ENCODE measurements around the gene TECTA.

The TECTA gene

DNA sequence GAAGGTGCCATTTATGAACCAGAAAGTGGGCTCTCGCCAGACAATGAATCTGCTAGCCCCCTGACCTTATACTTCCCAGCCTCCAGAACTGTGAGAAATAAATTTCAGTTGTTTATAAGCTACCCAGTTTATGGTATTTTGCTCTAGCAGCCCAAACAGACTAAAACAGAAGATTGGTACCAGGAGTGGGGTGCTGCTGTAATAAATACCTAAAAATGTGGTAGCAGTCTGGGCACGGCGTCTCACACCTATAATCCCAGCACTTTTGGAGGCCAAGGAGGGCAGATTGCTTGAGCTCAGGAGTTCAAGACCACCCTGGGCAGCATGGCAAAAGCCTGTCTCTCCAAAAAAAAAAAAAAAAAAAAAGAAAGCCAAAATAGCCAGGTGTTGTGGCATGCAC is 21.3 kb downstream of the TECTA start:
- Histone ChIP-seq H2AFZ (ENCODE audit: low read depth, low read length) (no peak overlapping the region), H3K79me1 (replicated peaks; ENCODE audit: low read length, poor library complexity, severe bottlenecking) (no peaks in the 10 kb centered on the region), H2BK12ac (ENCODE audit: low read length in 2 of 2) (no peak overlapping the region), H3K18ac (ENCODE audit: low read depth in 1 of 2, low read length in 2 of 2) (no peak overlapping the region), H3K36me3 (ENCODE audit: control insufficient read depth in 1 of 2, insufficient read depth in 2 of 2, low read depth in 1 of 2, low read length in 2 of 2) (no peaks in the 10 kb centered on the region), H3K4me3 (ENCODE audit: insufficient read depth in 1 of 2, low read depth in 1 of 2, low read length in 2 of 2) (no peak overlapping the region), H2AK5ac (ENCODE audit: low read length, severe bottlenecking) (no peak overlapping the region), H2BK120ac (ENCODE audit: low read depth, low read length) (no peak overlapping the region), H2BK5ac (ENCODE audit: low read depth, low read length, poor library complexity, severe bottlenecking) (no peak overlapping the region), H3K4me1 (ENCODE audit: control insufficient read depth, insufficient read depth, low read depth, low read length) (no peaks in the 10 kb centered on the region), H2BK15ac (ENCODE audit: low read depth, poor library complexity, severe bottlenecking) (no peak overlapping the region), H3K27me3 (ENCODE audit: control insufficient read depth in 1 of 2, insufficient read depth in 1 of 2, low read length in 2 of 2) (peaks cover 4 to 7% of the 10 kb centered on the region in 2 experiments), H3K9me3 (ENCODE audit: control insufficient read depth, low read length) (peaks cover 31% of the 10 kb centered on the region), H3K27ac (ENCODE audit: low read length, poor library complexity, severe bottlenecking) (no peak overlapping the region), H3K23ac (ENCODE audit: low read length in 2 of 2) (no peak overlapping the region), H4K8ac (ENCODE audit: low read length) (no peak overlapping the region), H3K4ac (ENCODE audit: low read depth in 1 of 2, low read length in 2 of 2) (no peak overlapping the region), H4K91ac (ENCODE audit: low read length) (no peak overlapping the region), H3K14ac (ENCODE audit: low read length in 2 of 2) (no peak overlapping the region), H3K4me2 (ENCODE audit: low read length, poor library complexity, severe bottlenecking) (no peak overlapping the region), H3K9ac (ENCODE audit: low read length) (no peak overlapping the region)
- no peak for DNase-seq
- 100% methylated on average over 2 of the region's 3 CpGs for WGBS

DNA sequence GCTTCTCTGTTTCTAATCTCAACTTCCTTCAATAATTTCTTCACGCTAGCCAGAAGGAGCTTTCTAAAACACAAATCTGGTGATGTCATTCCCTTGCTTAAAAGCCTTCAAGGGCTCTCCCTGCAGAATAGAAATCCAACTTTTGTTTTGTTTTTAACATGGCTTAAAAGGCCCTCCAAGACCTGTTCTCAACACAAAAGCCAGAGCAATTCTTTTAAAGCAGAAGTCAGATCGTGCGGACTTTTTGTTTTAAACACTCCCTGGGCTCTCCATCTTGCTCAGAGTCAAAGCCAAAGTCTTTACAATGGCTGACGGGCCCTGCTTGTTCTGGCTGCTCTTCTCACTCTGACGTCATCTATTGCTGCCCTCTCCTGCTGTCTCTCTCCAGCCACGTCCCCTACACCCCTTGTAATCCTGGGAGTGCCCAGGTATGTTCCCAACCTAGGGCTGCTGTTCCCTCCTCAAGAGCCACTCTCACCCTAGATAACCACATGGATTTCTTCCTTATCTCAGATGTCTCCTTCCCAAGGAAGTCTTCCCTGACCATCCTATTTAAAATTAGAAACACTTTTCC is 22.5 kb downstream of the TECTA start:
- no peak overlapping the region for H2BK5ac ChIP-seq (ENCODE audit: low read depth, low read length, poor library complexity, severe bottlenecking)
- no peak for DNase-seq
- H2BK15ac ChIP-seq (ENCODE audit: low read depth, poor library complexity, severe bottlenecking), result no peak overlapping the region
- H4K8ac ChIP-seq (ENCODE audit: low read length), result no peak overlapping the region
- no peak overlapping the region for H3K4me2 ChIP-seq (ENCODE audit: low read length, poor library complexity, severe bottlenecking)
- H2BK12ac ChIP-seq (ENCODE audit: low read length in 2 of 2), result no peak overlapping the region
- H3K4ac ChIP-seq (ENCODE audit: low read depth in 1 of 2, low read length in 2 of 2), result no peak overlapping the region
- H3K4me1 ChIP-seq (ENCODE audit: control insufficient read depth, insufficient read depth, low read depth, low read length), result no peaks in the 10 kb centered on the region
- no peak overlapping the region for H3K4me3 ChIP-seq (ENCODE audit: insufficient read depth in 1 of 2, low read depth in 1 of 2, low read length in 2 of 2)
- no peak overlapping the region for H2AK5ac ChIP-seq (ENCODE audit: low read length, severe bottlenecking)
- no peaks in the 10 kb centered on the region for H3K36me3 ChIP-seq (ENCODE audit: control insufficient read depth in 1 of 2, insufficient read depth in 2 of 2, low read depth in 1 of 2, low read length in 2 of 2)
- H3K9ac ChIP-seq (ENCODE audit: low read length), result no peak overlapping the region
- H3K27ac ChIP-seq (ENCODE audit: low read length, poor library complexity, severe bottlenecking), result no peak overlapping the region
- H4K91ac ChIP-seq (ENCODE audit: low read length), result no peak overlapping the region
- no peak overlapping the region for H3K14ac ChIP-seq (ENCODE audit: low read length in 2 of 2)
- 71% methylated on average over 6 of the region's 6 CpGs for WGBS
- H3K9me3 ChIP-seq (ENCODE audit: control insufficient read depth, low read length), result peaks cover 31% of the 10 kb centered on the region
- H3K79me1 ChIP-seq (replicated peaks; ENCODE audit: low read length, poor library complexity, severe bottlenecking), result no peaks in the 10 kb centered on the region
- H2AFZ ChIP-seq (ENCODE audit: low read depth, low read length), result no peak overlapping the region
- H3K18ac ChIP-seq (ENCODE audit: low read depth in 1 of 2, low read length in 2 of 2), result no peak overlapping the region
- no peak overlapping the region for H2BK120ac ChIP-seq (ENCODE audit: low read depth, low read length)
- no peak overlapping the region for H3K23ac ChIP-seq (ENCODE audit: low read length in 2 of 2)
- H3K27me3 ChIP-seq (ENCODE audit: control insufficient read depth in 1 of 2, insufficient read depth in 1 of 2, low read length in 2 of 2), result peaks cover 3 to 4% of the 10 kb centered on the region in 2 experiments

DNA sequence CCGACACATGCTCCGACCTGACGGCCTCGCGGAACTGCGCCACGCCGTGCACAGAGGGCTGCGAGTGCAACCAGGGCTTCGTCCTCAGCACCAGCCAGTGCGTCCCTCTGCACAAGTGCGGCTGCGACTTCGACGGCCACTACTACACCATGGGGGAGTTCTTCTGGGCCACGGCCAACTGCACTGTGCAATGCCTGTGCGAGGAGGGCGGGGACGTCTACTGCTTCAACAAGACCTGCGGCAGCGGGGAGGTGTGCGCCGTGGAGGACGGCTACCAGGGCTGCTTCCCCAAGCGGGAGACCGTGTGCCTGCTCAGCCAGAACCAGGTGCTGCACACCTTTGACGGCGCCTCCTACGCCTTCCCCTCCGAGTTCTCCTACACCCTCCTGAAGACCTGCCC is 26.8 kb downstream of the TECTA start:
- no peak overlapping the region for H3K23ac ChIP-seq (ENCODE audit: low read length in 2 of 2)
- H2AFZ ChIP-seq (ENCODE audit: low read depth, low read length), result no peak overlapping the region
- H2BK120ac ChIP-seq (ENCODE audit: low read depth, low read length), result no peak overlapping the region
- no peak overlapping the region for H3K9ac ChIP-seq (ENCODE audit: low read length)
- no peak overlapping the region for H4K91ac ChIP-seq (ENCODE audit: low read length)
- H3K79me1 ChIP-seq (replicated peaks; ENCODE audit: low read length, poor library complexity, severe bottlenecking), result no peaks in the 10 kb centered on the region
- H3K36me3 ChIP-seq (ENCODE audit: control insufficient read depth in 1 of 2, insufficient read depth in 2 of 2, low read depth in 1 of 2, low read length in 2 of 2), result no peaks in the 10 kb centered on the region
- H3K9me3 ChIP-seq (ENCODE audit: control insufficient read depth, low read length), result peaks cover 14% of the 10 kb centered on the region
- WGBS, result 97% methylated on average over 30 of the region's 30 CpGs
- no peak overlapping the region for H2AK5ac ChIP-seq (ENCODE audit: low read length, severe bottlenecking)
- H2BK15ac ChIP-seq (ENCODE audit: low read depth, poor library complexity, severe bottlenecking), result no peak overlapping the region
- no peak overlapping the region for H3K27ac ChIP-seq (ENCODE audit: low read length, poor library complexity, severe bottlenecking)
- H3K4me3 ChIP-seq (ENCODE audit: insufficient read depth in 1 of 2, low read depth in 1 of 2, low read length in 2 of 2), result no peak overlapping the region
- H3K4me1 ChIP-seq (ENCODE audit: control insufficient read depth, insufficient read depth, low read depth, low read length), result no peaks in the 10 kb centered on the region
- no peak overlapping the region for H3K4me2 ChIP-seq (ENCODE audit: low read length, poor library complexity, severe bottlenecking)
- H3K14ac ChIP-seq (ENCODE audit: low read length in 2 of 2), result no peak overlapping the region
- H3K27me3 ChIP-seq (ENCODE audit: control insufficient read depth in 1 of 2, insufficient read depth in 1 of 2, low read length in 2 of 2), result peaks cover 0 to 4% of the 10 kb centered on the region in 2 experiments
- H3K18ac ChIP-seq (ENCODE audit: low read depth in 1 of 2, low read length in 2 of 2), result no peak overlapping the region
- H2BK12ac ChIP-seq (ENCODE audit: low read length in 2 of 2), result no peak overlapping the region
- H3K4ac ChIP-seq (ENCODE audit: low read depth in 1 of 2, low read length in 2 of 2), result no peak overlapping the region
- DNase-seq, result no peak
- H4K8ac ChIP-seq (ENCODE audit: low read length), result no peak overlapping the region
- H2BK5ac ChIP-seq (ENCODE audit: low read depth, low read length, poor library complexity, severe bottlenecking), result no peak overlapping the region

DNA sequence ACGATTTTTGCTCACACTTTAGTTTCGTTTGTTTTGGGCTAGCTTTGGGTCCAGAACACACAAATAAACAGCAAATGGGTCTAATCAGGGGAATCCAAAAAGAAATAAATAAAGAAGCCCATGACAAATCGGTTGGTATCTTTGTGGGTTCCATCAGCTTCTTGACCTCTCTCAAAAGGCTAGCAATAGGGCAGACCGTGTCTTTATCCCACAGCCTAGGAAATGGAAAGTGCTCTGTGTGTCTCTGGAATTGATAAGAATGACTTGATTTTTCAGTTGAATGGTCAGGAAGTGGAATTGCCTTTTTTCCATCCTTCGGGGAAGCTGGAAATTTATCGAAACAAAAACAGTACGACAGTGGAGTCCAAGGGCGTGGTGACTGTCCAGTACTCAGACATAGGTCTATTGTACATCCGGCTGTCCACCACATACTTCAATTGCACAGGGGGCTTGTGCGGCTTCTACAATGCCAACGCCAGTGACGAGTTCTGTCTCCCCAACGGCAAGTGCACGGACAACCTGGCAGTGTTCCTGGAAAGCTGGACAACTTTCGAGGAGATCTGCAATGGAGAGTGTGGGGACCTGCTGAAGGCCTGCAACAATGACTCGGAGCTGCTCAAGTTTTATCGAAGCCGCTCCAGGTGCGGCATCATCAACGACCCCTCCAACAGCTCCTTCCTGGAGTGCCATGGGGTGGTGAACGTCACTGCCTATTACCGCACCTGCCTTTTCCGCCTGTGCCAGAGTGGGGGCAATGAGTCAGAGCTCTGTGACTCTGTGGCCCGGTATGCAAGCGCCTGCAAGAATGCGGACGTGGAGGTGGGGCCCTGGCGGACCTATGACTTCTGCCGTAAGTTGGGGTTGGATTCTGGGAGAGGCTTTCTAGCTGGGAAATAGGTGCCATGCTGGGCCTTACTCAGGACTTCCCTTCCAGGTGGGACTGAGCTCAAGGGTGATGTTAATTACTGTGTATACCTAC is 28.6 kb downstream of the TECTA start:
- H3K27me3 ChIP-seq (ENCODE audit: control insufficient read depth in 1 of 2, insufficient read depth in 1 of 2, low read length in 2 of 2), result peaks cover 0 to 2% of the 10 kb centered on the region in 2 experiments
- 92% methylated on average over 28 of the region's 29 CpGs for WGBS

More for the DNA sequence above, 28.6 kb downstream of the TECTA start:
- H3K9me3 ChIP-seq (ENCODE audit: control insufficient read depth, low read length), result peaks cover 1% of the 10 kb centered on the region
- H3K36me3 ChIP-seq (ENCODE audit: control insufficient read depth in 1 of 2, insufficient read depth in 2 of 2, low read depth in 1 of 2, low read length in 2 of 2), result no peaks in the 10 kb centered on the region
- H3K9ac ChIP-seq (ENCODE audit: low read length), result no peak overlapping the region
- H3K14ac ChIP-seq (ENCODE audit: low read length in 2 of 2), result no peak overlapping the region
- H3K4me3 ChIP-seq (ENCODE audit: insufficient read depth in 1 of 2, low read depth in 1 of 2, low read length in 2 of 2), result no peak overlapping the region
- no peak overlapping the region for H2BK120ac ChIP-seq (ENCODE audit: low read depth, low read length)
- no peak overlapping the region for H4K91ac ChIP-seq (ENCODE audit: low read length)
- no peak overlapping the region for H2BK5ac ChIP-seq (ENCODE audit: low read depth, low read length, poor library complexity, severe bottlenecking)
- no peak overlapping the region for H3K4me2 ChIP-seq (ENCODE audit: low read length, poor library complexity, severe bottlenecking)
- no peak overlapping the region for H2AK5ac ChIP-seq (ENCODE audit: low read length, severe bottlenecking)
- H2AFZ ChIP-seq (ENCODE audit: low read depth, low read length), result no peak overlapping the region
- H2BK12ac ChIP-seq (ENCODE audit: low read length in 2 of 2), result no peak overlapping the region
- no peak overlapping the region for H3K4ac ChIP-seq (ENCODE audit: low read depth in 1 of 2, low read length in 2 of 2)
- no peak overlapping the region for H2BK15ac ChIP-seq (ENCODE audit: low read depth, poor library complexity, severe bottlenecking)
- no peak overlapping the region for H3K23ac ChIP-seq (ENCODE audit: low read length in 2 of 2)
- no peak for DNase-seq
- H3K79me1 ChIP-seq (replicated peaks; ENCODE audit: low read length, poor library complexity, severe bottlenecking), result no peaks in the 10 kb centered on the region
- no peak overlapping the region for H4K8ac ChIP-seq (ENCODE audit: low read length)
- no peaks in the 10 kb centered on the region for H3K4me1 ChIP-seq (ENCODE audit: control insufficient read depth, insufficient read depth, low read depth, low read length)
- no peak overlapping the region for H3K27ac ChIP-seq (ENCODE audit: low read length, poor library complexity, severe bottlenecking)
- H3K18ac ChIP-seq (ENCODE audit: low read depth in 1 of 2, low read length in 2 of 2), result no peak overlapping the region
